ENCODE results near the gene WDR54.
"Not testable (repeated sequence)": the region's sequence is repeated elsewhere in the genome, so short reads cannot be mapped to it uniquely, and the experiment has no call there.

WDR54 gene

DNA sequence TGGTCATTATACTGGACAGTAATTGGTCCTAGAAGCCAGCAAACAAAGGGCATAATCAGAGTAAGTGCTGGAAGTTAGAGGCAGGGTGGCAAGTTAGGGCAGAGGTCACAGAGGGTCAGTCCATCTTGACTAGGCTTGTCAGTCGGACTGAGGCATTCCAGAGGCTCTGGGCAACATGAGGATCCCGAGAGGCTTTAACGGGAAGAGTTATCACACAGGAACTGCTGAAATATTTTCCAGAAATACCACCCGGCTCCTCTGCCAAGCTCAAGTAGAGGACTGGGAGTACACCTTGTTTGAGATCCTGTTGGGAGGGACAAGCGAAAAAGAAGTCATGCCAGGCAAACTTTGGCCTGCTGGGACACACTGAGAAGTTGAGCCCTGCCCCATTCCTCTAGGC, 13.8 kb upstream of the WDR54 start:
- no peak for DNase-seq

DNA sequence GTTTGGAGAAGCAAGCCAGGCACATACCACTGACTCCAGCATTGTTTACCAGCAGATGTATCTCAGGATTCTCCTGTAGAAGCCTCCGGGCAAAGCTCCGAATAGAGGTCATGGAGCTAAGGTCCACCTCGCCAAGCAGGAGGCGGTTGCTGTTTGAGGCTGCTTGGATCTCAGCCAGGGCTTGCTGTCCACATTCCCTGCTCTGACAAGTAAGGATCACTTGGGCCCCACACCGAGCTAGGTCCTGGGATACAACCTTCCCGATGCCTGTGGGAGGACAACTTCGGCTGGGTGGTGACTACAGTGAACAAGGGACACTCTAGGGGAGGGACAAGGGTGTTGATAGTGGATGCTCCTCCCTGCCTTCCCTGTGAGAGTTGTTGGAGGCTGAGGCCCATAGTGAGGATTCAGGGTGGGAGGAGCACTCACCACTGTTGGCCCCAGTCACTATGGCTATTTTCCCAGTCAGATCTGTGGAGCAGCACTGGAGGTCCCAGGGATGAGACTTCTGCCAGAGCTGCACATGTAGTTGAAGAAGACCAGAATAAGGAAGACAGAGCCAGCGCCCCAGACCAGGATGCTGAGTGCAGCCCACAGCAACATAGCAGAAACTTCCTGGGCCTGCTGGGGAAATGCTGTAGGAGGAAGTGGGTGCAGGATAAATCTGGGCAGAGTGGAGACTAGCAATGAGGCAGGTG, 8.4 kb upstream of the WDR54 start:
- no peak for DNase-seq

DNA sequence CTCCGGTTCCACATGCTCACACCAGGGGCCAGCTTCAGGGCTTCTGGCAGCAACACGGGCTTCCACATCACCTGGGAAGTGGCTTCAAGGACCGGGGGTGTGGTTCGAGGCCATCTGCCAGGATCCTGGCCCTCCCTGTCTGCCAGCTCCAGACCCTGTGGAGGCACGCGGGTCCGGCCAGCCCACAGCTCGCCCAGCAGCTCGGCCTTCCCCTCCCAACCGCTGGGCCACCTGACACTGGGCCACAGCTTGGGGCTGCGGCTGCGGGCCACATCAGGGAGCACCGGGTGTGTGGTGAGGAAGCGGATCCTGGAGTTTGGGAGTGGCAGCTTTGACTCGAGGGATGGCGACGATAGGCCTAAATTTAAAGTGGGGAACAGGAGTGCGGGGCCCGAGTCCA, 7.1 kb upstream of the WDR54 start:
- no peak for DNase-seq

DNA sequence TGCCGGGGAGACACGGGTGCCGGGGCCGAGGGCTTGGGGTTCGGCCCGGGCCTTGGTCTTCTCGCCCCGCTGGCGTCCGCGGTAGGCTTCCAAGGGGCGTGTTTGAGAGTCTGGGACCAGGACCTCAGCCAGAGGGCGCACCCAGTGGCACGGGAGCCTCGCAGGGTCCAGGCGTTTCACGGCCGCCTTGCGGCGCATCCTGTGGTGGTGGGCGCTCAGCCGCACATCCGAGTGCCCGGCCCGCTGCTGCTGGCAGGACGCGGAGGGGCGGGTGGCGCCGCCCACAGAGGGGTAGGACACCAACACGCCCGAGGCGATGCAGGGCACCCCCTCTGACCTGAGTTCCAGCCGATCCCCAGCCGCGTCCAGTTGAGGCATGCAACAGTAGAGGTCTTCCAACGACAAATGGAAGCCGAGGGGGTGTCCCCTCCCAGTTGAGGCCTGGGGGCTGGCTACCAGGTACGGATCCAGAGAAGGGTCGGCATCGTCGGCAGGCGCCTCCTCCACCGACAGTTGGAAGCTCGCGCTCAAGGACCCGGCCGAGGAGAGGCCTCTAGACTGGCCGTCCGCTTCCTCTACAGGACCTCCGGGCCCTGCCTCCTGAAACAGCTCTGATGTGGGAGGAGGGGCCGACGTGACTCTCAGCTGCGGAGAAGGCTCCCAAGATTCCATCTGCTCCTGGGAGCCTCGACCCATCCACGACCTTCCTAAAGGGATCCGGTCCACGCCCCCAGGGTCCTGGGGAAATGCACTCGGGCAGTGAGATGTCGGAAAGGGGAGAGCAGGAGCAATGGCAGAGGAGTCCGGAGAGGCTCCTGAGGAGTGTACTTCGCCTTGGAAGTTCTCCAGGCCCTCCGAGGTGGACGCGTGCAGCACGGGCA, 6.4 kb upstream of the WDR54 start:
- DNase-seq = peak; percentile 31

DNA sequence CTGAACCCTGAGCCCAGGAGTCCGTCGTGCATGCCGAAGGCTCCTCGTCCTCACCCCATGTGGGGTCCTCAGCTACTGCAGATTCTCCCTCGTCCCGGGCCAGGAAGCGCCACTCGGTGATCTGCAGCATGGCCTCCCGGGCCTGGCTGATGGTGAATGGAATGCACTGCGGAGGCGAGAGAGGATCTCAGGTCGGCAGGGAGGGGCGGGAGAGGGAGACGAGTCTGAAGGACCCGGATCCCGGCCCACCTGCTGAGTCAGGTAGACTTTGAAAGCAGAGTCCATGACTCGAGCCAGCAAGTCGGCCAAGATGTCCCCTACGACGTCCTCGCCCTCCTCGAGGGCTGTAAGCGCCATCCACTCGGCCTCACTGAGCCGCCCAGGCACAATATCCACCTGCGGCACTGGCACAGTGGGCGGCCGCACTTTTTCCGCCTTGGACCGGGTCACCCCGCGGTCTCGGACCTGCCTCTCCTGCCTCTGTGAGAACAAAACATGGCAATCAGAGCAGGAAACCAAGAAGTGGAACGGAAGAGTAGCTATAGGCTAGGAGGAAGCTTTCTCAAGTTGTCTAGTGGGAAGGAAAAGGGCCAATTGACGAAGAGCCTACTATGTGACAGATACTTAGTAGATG, 5.7 kb upstream of the WDR54 start:
- no peak for DNase-seq

DNA sequence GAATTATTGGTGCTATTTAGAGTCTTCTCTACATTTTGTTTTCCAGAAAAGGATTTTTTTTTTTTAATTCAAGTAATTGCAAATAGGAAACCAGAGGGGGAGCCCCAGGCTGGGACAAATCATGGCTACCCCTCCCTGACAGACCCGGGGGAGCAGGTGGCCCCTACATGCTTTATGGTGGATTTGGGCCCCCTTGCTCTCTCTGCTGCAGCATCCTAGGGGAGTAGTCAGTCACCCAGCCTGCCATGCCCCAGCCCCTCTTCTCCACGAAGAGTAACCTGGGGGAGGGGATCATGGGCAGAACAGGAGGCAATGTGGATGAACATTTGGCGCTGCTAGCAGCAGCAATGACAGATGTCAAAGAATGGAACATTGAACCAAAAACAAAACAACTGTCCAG, 4.8 kb upstream of the WDR54 start:
- DNase-seq = no peak

DNA sequence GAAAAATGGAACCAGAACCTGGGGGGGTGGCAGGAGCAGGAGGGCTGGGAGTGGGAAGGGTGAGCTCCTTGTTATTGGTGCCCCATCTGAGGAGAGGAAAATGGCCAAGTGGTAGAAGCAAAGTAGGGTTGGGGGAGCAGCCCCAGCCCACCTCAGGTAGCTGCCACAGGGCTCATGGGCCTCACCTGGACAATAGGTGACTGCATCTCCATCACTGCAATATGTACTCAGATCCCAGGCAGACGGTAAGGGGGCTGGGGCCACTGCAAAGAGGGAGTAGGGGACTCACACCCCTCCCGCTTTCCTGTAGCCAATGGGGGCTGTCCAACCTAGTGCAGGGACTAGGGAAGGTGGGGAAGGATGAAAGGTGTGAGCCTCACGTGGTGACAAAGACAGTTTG, 4.3 kb upstream of the WDR54 start:
- DNase-seq = no peak

DNA sequence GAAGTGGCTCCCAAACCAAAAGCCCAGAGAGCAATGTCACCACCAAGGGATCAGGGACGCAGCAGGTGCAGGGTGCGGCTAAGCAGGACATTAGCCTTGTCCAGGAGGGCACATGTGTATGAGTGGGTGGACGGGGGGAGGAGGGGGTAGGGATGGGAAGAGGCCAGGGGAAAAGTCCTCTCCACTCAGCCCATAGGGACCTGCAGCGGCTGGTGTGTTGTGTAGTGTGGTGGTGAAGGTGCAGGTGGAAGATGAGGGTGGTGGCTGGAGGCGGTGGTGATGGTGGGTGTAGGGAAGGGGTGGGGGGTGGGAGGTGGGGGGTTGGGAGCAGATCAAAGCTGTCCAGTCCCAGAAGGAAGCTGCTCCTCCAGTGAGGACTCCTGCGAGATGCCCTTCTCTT, 3.8 kb upstream of the WDR54 start:
- DNase-seq = no peak

DNA sequence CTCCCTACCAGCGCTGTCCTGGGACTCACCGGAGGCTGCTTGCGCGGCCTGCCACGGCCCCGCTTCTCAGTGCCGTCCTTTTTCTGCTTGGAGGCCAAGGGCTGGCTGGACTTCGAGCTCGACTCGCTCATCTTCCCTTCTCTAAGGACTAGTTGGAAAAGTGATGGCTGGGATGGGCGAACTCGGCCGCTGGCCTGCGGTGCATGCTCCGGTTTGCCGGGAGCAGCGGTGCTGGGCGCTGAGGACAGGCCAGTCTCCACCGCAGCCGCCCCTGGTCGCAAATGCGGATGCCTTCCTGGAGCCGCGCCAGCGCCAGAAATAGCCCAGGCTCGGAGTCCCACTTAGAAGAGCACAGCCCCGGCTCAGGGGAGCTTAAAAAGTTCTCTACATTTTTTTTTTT, 3.2 kb upstream of the WDR54 start:
- no peak for DNase-seq

DNA sequence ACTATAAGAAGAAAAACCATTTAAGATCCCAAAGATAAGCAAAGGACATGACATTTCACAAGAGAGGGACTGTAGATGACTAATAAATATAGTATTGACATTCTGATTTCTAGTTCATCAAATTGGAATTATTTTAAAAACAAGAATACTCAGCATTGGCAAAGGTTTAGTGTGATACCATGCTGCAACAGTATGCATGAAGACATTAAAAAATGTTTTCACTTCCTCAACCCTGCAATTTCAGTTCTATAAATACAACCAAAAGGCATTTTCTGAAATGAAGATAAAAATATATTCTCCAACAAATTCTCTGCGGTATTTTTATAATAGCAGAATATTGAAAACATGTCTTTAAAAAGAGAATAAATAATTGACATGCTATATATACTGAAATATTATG, 2.2 kb upstream of the WDR54 start:
- DNase-seq = no peak

DNA sequence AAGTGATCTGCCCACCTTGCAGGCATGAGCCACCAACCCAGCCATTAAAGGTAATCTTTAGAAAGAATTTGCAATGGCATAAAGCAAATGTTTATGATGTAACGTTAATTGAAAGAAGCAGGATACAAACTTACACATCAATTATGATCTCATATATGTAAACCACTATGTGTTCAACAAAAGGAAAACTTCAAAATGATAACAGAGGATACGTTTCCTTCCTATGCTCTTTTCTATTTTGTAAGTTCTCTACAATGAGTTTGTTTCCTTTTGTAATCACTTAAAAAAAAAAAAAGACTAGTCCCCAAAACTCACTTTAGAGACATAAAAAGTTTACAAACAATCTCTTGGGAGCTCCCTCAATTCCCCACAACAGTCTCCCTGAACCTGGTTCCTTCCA, 1.5 kb upstream of the WDR54 start:
- DNase-seq = no peak

DNA sequence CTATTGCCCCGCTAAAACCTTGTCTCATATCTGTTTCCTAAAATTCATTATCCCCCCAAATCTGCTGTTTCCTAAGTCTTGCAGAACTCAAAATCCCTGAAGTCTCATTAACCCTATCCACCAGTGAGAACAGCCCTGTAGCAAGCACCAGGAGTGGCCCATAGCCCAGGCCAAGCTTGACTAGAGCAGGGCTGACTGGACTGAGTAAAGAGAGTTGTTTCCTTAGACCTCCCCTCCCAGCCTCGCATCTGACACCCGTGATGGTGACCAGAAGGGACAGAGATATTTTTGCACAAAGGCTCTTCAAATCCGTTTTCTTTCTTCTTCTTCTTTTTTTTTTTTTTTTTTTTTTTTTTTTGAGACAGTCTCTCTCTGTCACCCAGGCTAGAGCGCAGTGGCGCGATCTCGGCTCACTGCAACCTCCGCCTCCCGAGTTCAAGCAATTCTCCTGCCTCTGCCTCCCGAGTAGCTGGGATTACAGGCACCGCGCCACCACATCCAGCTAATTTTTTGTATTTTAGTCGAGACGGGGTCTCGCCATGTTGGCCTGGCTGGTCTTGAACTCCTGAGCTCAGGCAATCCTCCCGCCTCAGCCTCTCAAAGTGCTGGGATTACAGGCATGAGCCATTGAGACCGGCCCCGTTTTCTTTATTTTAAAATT, 957 bp upstream of the WDR54 start:
- DNase-seq = not testable (repeated sequence)

DNA sequence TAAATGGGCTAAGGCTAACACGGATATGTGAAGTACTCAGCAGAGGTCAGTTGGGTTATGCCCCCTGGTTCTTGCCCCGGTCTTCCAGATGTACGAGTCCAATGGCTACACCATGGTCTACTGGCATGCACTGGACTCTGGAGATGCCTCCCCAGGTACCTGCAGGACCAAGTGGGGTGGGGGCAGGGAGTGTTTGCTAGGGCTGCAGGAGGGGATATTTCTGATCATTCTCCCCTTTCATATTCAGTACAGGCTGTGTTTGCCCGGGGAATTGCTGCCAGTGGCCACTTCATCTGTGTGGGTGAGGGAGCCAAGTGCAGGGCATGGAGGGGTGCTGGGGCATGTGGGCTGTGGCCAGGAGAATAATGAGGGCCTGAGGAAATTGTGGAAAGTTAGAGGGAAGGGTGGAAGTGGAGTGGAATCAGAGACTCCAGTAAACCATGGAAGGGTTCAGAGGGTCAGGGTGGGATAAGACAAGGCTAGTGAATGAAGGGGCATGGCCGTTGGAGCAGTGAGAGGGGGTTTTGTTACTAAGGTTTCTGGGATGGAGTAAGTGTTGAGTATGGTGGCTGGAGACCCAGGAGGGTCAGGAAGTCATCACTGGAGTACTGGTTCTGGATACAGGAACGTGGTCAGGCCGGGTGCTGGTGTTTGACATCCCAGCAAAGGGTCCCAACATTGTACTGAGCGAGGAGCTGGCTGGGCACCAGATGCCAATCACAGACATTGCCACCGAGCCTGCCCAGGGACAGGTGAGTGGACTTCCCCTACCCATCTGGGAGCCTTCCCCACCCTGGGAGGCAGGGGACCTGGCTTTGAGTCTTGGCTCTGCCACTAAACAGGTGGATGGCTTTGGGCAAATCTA, 1.9 kb downstream of the WDR54 start:
- DNase-seq = no peak

DNA sequence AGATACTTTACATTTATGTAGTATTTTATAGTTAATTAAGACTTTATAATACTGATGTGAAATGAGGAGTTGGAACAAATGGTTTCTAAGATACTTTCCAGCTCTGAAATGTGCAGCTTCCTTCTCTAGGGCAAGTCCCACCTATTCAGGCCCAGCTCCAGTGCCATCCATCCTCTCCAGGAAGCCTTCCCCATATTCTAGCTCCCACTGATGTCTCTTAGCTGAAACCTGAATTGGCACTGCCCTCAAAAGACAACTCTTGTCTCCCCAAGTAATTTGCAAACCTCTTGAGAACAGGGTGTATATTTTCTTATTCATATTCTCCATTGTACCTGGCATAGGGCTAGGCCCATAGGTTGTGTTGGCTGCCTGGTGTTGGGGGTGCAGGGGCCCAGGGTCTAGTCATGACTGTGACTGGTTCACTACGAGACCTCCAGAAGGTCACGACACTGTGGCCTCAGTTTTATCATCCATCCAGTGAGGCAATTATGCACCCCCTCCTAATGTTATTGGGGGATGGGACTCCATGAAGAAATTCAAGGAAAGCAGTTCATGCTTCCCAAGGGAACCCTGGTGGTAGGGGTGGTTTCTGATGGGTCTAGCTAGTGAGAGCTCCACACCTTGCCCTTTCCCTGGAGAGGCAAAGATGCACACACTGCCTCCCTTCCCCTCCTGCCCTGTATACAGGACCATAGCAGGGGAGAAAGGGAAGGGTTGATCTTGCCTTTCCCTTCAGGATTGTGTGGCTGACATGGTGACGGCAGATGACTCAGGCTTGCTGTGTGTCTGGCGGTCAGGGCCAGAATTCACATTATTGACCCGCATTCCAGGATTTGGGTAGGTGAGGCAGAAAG, 2.8 kb downstream of the WDR54 start:
- no peak for DNase-seq

DNA sequence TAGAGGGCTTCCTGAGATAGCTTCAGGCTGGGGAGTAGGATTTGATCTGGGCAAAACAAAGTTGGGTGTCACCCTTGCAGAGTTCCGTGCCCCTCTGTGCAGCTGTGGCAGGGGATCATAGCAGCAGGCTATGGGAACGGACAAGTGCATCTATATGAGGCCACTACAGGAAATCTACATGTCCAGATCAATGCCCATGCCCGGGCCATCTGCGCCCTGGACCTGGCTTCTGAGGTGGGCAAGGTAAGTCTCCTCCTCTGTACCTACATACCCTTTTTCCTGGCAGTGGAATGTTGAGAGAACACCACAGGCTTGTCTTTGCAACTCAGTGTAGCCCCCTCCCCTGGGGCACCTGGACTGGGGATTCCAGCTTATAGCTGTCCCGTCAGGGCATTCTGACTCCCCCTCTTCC, 3.5 kb downstream of the WDR54 start:
- DNase-seq = no peak

DNA sequence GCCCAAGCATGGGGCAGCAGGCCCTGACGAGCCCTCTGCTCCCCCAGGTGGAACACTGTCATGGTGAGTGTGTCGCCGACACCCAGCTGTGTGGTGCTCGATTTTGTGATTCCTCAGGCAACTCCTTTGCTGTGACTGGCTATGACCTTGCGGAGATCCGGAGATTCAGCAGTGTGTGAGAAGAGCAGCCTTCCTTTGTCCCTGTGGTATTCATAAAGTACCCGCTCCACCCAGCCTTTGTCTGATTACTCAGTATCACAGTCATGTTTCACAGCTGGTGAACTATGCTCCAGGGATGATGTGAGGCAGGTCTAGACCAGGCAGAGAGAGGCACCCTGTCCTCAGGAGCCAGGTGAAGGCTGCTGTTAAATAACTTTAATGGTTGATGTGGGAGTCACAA, 4.0 kb downstream of the WDR54 start:
- DNase-seq = no peak

DNA sequence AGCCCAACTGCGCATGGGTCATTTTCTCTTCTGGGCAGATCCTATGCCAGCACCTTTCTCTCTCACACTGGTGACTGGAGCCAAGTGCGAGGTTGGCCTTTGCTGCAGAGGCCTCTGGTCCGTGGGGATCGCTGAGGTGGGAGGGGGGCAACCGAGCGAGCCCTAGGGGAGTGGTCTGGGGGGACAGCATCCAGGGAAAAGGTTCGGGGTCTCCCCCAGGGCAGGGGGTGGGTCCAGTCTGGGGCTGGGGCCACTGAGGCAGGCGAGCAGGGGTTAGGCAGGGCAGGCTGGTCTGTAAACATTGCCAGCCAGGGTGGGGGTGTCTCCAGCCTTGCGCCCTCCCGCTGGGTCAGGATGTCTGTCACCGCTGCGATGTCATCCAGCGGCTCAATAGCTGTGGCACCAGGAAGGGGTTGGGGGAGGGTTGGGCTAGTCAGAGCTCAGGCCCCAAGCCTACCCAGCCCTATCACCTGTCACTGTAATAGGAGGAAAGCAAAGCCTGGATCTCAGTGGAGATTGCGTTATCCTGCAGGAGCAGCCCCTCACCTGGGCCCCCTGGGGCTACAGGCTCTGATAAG, 4.7 kb downstream of the WDR54 start:
- DNase-seq = no peak

DNA sequence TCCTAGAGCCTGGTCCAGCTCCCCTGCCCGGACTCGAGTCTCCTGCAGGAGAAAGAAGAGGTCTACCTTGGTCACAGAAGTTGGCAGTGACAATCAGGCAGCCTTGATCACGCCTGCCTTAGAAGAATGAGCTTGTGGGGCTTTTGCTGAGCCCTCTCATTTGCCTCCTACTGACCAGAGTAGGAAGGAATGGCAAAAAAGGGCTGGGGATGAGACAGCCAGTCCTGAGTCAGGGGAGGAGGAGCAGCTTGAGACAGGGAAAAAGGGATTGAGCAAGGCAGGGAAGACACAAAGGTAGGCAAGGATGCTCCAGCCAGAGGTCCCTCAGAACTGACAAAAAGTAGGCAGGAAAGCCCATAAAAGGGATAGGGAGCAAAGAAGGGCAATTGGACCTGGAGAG, 6.0 kb downstream of the WDR54 start:
- no peak for DNase-seq

DNA sequence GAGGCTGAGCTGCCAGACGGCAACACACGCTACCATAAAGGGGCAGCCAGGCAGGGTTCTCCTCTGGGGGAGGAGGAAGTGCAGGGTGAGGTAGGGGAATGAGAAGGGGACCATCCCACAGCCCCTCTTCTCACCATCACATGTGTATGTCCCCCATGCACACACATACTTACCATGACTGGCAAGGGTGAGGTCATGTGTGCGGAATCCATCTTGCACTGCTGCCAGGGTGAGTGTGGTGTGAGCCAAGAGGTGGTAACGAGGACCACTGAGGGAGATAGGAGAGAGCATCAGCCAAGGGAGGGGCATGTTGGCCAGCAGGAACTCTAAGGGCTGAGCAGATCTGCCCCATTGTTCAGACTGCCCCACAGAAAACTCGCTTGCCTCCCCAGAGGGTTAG, 7.1 kb downstream of the WDR54 start:
- DNase-seq = no peak

DNA sequence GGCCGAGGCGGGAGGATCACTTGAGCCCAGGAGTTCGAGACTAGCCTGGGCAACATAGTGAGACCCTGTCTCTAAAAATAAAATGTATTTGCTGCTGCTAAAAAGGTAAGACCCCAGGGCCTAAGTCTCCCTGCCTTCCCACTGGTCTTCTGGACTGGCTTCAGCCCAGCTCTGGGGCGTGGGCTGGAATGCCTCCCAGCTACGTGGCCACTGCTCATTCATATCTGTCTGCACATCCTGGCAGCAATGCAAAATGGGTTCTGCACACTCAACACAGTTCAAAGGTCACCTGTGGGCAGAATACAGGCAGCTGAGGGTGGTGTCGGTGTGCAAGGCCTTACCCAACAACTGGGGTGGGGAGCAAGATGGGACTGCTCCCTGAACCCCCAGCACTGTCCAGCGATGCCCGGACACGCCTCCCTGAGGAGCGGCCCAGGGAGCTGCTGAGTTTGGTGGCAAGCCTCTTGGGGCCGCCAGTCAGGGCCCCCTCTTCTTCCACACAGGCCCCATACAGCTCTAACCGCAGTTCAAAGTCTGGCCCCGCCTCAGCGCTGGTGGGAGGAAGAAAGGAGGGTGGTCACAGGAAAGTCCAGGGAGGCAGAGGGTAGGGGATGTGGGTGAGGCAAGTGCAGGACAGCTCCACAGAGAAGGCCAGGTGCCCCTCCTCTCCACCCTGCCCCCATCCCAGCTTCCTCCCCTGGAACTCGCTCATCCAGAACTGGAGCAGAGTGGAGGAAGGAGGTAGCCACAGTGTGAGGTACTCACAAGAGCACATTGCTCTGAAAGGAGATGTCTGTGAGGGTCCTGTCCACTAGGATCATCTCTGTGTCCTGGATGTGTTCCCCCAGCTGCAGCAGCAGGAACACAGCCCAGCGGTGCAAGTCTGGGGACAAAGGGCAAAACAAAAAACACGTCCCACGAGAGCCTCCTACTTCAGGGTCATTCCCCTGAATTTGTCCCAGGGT, 8.2 kb downstream of the WDR54 start:
- DNase-seq = no peak

Measured in activated gamma-delta T cell treated with Interleukin-2 at 50 U/mL for 16 hours (primary cell).